AG04449 (cell line): ENCODE results near the gene WDR36.

ENCODE experiments used
- CTCF ChIA-PET: fragments of 350-600 bp; formaldehyde crosslinking; extraction: SDS; loops from one replicate; lab custom pipeline; 2021; ENCODE audit warnings: antibody characterized with exemption; lab: Yijun Ruan, JAX
- POLR2A ChIA-PET: fragments of 400-600, 350-600 bp; formaldehyde crosslinking; extraction: SDS; loops from one replicate; lab custom pipeline; 2020; ENCODE audit warnings: antibody characterized with exemption, inconsistent platforms; lab: Yijun Ruan, JAX
- DNase-seq: peaks from one replicate; pipeline ENCODE4 v3.0.0-alpha.2; 2010; ENCODE audit warnings: low read depth, low spot score
- H3K4me3 ChIP-seq: 2 replicates; pipeline ENCODE4 v1.5.1; 2011; ENCODE audit warnings: low read depth, mild to moderate bottlenecking, control low read depth, low read length
- TF ChIP-seq, protein P1 (sequence below): IDR thresholded peaks from one replicate; pipeline ENCODE4 v1.5.1; 2011; ENCODE audit warnings: mild to moderate bottlenecking, moderate library complexity, low read length, control low read depth, inconsistent platforms; ENCODE audit not compliant: insufficient read depth; ENCODE audit errors: missing control alignments

WDR36 gene

DNA sequence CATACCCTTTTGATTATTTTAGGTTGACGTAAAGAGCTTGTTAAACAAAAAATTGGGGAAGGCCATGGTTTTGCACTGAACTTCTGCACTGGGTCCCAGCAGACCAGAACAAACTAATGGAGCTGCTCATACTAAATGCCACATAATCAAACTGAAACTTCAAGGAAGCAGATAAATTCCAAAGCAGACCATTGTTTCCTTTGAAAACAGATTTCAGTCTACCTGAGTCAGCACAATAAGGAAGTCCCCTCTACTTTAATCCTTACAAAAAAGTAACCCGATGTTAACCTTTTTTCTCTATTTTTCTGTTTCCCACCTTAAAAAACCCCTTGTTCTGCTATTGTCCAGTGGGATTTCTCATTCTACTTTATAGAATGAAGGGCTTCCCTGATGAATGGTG lies 39.2 kb downstream of the WDR36 start:
- H3K4me3 ChIP-seq: no peak overlapping the region
- DNase-seq: no peak
- CTCF ChIA-PET: no interaction called here
- TF ChIP-seq, protein P1, sequence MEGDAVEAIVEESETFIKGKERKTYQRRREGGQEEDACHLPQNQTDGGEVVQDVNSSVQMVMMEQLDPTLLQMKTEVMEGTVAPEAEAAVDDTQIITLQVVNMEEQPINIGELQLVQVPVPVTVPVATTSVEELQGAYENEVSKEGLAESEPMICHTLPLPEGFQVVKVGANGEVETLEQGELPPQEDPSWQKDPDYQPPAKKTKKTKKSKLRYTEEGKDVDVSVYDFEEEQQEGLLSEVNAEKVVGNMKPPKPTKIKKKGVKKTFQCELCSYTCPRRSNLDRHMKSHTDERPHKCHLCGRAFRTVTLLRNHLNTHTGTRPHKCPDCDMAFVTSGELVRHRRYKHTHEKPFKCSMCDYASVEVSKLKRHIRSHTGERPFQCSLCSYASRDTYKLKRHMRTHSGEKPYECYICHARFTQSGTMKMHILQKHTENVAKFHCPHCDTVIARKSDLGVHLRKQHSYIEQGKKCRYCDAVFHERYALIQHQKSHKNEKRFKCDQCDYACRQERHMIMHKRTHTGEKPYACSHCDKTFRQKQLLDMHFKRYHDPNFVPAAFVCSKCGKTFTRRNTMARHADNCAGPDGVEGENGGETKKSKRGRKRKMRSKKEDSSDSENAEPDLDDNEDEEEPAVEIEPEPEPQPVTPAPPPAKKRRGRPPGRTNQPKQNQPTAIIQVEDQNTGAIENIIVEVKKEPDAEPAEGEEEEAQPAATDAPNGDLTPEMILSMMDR: no peak
- POLR2A ChIA-PET: no interaction called here

DNA sequence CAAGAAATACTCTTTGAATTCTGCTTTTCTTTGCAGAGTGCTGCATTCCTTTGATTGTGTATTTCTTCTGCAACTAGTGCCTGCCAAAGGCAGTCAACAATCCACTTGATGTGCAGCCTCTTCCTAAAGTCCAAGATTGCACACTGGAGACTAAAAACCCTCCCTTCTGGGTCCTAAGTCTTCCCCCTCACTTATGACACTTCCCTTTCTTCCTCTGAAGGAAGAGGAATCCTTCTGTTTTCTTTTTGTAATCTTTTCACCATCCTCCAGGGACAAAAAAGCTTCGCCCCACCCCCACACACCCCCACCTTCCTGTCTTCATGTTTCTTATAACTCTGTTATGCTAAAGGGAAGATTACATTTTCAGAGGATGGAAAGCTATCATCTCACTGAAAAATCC lies 39.9 kb downstream of the WDR36 start:
- ChIA-PET POLR2A (no interaction called here), CTCF (no interaction called here)

DNA sequence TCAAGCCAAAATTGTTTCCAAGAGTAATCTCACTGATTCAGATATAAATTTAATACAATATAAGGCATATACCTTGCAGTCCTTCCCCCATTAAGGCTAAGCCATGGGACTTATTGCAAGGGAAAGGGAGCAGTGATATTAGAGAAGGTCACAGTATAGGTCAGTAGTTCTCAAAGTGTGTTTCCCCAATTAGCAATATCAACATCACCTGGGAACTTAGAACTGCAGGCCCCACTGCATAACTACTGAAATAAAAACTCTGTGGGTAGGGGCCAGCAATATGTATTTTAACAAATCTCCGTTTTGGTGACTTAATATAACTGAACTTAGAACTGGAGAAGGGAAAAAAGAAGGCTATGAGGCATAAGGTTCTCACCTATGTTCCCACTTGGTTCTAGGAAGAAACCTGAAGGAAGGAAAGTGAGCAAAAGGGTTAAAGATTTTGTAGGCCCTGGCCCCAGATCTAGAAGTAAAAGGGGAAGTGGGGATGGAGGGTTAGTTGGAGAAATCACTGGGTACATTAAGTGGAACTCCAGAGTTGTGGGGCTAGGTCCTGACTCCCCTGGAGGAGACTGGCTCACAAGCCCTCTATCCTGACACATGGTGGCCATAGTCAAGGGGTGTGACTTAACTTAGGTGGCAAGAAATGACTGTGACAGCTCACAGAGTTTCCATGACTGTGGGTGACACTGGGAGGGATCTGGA lies 40.7 kb downstream of the WDR36 start:
- no peak overlapping the region for H3K4me3 ChIP-seq
- TF ChIP-seq, protein P1: no peak
- ChIA-PET POLR2A (no interaction called here), CTCF (interaction anchor here (1.3 kb wide), 1 partner anchor 329 kb away, joined by 3 read pairs; no protein-coding TSS in a partner anchor)
- no peak for DNase-seq

More for the DNA sequence above, 39.9 kb downstream of the WDR36 start:
- TF ChIP-seq, protein P1: no peak
- DNase-seq: no peak
- H3K4me3 ChIP-seq: no peak overlapping the region

DNA sequence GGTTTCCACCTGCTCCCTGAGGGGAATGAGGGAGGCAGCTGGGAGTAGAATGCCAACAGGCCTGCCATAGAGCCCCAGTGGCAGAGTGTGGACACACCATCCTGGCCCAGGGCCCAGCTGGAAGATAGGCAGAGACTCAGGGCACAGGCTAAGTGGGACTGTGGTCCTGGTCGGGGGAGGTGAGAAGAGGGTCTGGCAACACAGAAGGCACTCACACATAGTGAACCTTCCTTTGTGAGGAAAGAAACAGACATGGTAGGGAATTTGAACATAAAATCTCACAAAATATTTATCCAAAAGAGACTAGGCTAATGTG lies 41.2 kb downstream of the WDR36 start:
- POLR2A ChIA-PET: no interaction called here
- CTCF ChIA-PET: interaction anchor here (1.3 kb wide), 1 partner anchor 328 kb away, joined by 3 read pairs; no protein-coding TSS in a partner anchor
- no peak for DNase-seq
- no peak overlapping the region for H3K4me3 ChIP-seq
- TF ChIP-seq, protein P1: no peak

DNA sequence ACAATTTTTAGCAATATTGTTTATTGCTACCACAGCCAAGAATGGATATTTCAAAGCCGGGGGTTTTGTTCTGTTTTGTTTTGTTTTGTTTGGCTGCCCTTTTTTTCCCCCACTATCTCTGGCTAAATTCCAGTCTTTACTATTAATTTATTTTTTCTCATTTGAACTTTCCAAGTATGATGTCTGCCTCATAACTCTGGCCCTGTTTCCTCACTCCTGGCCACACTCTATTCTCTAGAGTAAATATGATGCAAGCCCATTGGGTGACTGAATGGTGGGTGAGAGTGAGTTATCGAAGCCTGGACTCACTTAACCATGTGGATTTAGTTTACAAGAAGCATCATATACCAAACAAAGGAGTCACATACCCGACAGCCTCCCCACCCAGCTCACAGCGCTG lies 41.9 kb downstream of the WDR36 start:
- no peak for DNase-seq
- ChIA-PET POLR2A (no interaction called here), CTCF (interaction anchor here (1.3 kb wide), 1 partner anchor 328 kb away, joined by 3 read pairs; no protein-coding TSS in a partner anchor)
- TF ChIP-seq, protein P1: no peak
- H3K4me3 ChIP-seq: no peak overlapping the region

DNA sequence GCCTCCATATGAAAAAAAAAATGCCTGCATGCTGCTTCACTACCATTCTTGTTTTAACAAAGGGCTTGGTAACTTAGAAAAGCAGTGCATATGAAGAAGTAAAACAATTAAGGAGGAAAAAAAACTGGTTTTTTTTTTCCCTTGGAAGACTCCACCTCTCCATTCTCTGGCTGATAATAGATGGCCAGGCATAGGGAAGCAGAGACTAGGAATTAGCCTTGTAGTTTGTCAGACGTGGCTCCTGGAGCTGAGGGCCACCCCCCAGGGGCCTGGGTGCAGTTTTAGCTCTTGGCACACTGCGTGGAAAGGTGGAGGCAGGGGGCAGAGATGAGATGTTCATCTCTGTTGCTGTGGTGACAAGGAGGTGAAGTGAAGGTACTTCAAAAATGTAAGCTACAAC lies 42.7 kb downstream of the WDR36 start:
- TF ChIP-seq, protein P1: no peak
- H3K4me3 ChIP-seq: no peak overlapping the region
- POLR2A ChIA-PET: no interaction called here
- DNase-seq: no peak
- CTCF ChIA-PET: interaction anchor here (1.1 kb wide), 2 partner anchors 23 to 26 kb away, joined by 3 to 4 read pairs; no protein-coding TSS in a partner anchor
